ENCODE measurements around the gene DIPK1A.

DNA sequence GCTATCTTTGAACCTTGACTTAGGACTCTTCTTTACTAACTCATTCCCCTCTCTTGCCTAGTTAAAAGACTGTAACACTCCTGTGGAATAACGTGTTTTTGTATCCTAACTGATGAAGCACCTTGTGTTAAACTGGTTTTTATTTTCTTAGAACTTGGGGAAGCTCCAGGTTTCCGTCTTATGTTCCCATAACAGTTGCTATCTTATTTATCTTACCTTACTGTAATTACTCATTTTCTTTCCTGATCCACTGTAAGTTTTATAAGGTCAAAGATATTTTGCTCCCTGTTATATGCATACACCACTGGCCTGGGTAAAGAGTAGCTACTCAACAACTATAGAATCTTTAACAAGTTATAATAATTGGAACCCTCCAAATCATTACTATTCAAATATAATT is 86.3 kb downstream of the DIPK1A start:
- TF ChIP-seq, protein P1, sequence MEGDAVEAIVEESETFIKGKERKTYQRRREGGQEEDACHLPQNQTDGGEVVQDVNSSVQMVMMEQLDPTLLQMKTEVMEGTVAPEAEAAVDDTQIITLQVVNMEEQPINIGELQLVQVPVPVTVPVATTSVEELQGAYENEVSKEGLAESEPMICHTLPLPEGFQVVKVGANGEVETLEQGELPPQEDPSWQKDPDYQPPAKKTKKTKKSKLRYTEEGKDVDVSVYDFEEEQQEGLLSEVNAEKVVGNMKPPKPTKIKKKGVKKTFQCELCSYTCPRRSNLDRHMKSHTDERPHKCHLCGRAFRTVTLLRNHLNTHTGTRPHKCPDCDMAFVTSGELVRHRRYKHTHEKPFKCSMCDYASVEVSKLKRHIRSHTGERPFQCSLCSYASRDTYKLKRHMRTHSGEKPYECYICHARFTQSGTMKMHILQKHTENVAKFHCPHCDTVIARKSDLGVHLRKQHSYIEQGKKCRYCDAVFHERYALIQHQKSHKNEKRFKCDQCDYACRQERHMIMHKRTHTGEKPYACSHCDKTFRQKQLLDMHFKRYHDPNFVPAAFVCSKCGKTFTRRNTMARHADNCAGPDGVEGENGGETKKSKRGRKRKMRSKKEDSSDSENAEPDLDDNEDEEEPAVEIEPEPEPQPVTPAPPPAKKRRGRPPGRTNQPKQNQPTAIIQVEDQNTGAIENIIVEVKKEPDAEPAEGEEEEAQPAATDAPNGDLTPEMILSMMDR (IDR thresholded peaks at IDR 0.05; ENCODE audit: insufficient read depth, low read depth, low read length), result no peak
- TF ChIP-seq EZH2 (IDR thresholded peaks at IDR 0.05; ENCODE audit: insufficient read depth, low read length), result no peak
